ENCODE data around the gene FCRLA.

Gene FCRLA

DNA sequence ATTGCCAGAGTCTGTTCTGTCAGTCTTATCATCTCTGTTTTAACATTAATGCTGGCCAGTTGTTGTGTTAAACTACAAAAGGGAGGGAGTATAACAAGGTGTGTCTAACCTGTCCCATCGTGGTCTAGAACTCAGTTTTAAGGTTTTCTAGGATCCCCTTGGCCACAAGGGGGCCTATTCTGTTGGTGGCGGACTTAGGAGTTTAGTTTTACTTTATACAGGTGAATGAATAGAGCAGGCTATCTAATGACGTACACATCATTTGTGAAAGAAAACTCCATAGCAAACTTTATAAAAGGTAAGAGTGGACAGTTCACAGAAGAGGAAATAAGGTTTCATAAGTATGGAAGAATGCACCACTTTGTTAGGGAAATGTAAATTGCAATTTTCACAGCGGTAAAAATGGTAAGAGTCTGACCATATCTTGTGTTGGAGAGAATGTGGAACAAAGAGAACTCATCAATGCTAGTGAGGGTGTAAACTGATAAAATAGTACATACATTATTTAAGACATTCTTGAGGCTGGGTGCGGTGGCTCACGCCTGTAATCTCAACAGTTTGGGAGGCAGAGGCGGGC, 56.6 kb downstream of the FCRLA start:
- Histone ChIP-seq H3K4me2 (ENCODE audit: low read depth, low read length, poor library complexity, severe bottlenecking) (peak overlapping the region; percentile 42), H3K4me3 (ENCODE audit: low read length, poor library complexity, severe bottlenecking) (peak overlapping the region; percentile 11), H3K9me3 (ENCODE audit: insufficient read depth, low read depth, low read length) (no peaks in the 10 kb centered on the region), H3K9ac (ENCODE audit: low read depth, low read length, poor library complexity, severe bottlenecking) (peak overlapping the region; percentile 5), H3K27me3 (ENCODE audit: insufficient read depth, low read length, poor library complexity, severe bottlenecking) (peaks cover 4% of the 10 kb centered on the region), H3K4me1 (ENCODE audit: insufficient read depth, low read length, poor library complexity, severe bottlenecking) (peaks cover 24% of the 10 kb centered on the region), H3F3A (ENCODE audit: low read depth) (no peaks in the 10 kb centered on the region), H3K36me3 (ENCODE audit: insufficient read depth, low read length) (peaks cover 2% of the 10 kb centered on the region; the same call in 1 of the 2 replicates), H4K20me1 (ENCODE audit: insufficient read depth, low read length, poor library complexity, severe bottlenecking) (peaks cover 5% of the 10 kb centered on the region), H3K9me2 (replicated peaks; ENCODE audit: low read depth, low read length) (no peaks in the 10 kb centered on the region), H2AFZ (ENCODE audit: low read length) (peak overlapping the region; percentile 71), H3K79me2 (ENCODE audit: insufficient read depth, low read length) (peaks cover 36% of the 10 kb centered on the region)
- TF ChIP-seq, protein P1, sequence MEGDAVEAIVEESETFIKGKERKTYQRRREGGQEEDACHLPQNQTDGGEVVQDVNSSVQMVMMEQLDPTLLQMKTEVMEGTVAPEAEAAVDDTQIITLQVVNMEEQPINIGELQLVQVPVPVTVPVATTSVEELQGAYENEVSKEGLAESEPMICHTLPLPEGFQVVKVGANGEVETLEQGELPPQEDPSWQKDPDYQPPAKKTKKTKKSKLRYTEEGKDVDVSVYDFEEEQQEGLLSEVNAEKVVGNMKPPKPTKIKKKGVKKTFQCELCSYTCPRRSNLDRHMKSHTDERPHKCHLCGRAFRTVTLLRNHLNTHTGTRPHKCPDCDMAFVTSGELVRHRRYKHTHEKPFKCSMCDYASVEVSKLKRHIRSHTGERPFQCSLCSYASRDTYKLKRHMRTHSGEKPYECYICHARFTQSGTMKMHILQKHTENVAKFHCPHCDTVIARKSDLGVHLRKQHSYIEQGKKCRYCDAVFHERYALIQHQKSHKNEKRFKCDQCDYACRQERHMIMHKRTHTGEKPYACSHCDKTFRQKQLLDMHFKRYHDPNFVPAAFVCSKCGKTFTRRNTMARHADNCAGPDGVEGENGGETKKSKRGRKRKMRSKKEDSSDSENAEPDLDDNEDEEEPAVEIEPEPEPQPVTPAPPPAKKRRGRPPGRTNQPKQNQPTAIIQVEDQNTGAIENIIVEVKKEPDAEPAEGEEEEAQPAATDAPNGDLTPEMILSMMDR (conservative IDR thresholded peaks at IDR 0.05; ENCODE audit: low read length) = peak; percentile 91
- no peak for TF ChIP-seq EZH2phosphoT487 (IDR thresholded peaks at IDR 0.05; ENCODE audit: borderline replicate concordance)

Data from Loucy (cell line).